IgD-negative memory B cell (primary cell): ENCODE data around the gene C9orf40. TPM values are rescaled to one million over a fixed set of nuclear protein-coding genes. Genes with fewer than 3 reads are reported as not detected.

Experiments
- H3K27ac Mint-ChIP-seq, 3 donors: one replicate each; pipeline ENCODE4 v1.8.0; 2020 to 2022; ENCODE audit warnings: mild to moderate bottlenecking in 3 of 3, mixed read lengths in 3 of 3, moderate library complexity in 1 of 3
- H3K27me3 Mint-ChIP-seq: one replicate; pipeline ENCODE4 v1.8.0; 2021; ENCODE audit warnings: mixed read lengths
- H3K36me3 Mint-ChIP-seq: one replicate; pipeline ENCODE4 v1.8.0; 2020; ENCODE audit warnings: mild to moderate bottlenecking, mixed read lengths
- H3K4me1 Mint-ChIP-seq, 3 donors: one replicate each; pipeline ENCODE4 v1.8.0; 2020 to 2022; ENCODE audit warnings: mixed read lengths in 3 of 3, mild to moderate bottlenecking in 1 of 3
- H3K4me3 Mint-ChIP-seq, 4 donors: one replicate each; pipeline ENCODE4 v1.8.0; 2020 to 2022; ENCODE audit warnings: mild to moderate bottlenecking in 4 of 4, mixed read lengths in 4 of 4, moderate library complexity in 3 of 4
- H3K9me3 Mint-ChIP-seq, 3 donors: one replicate each; pipeline ENCODE4 v1.8.0; 2020 to 2021; ENCODE audit warnings: mixed read lengths in 3 of 3, mild to moderate bottlenecking in 1 of 3
- polyA plus RNA-seq: library from polyadenylated mRNA; unstranded; fragments of 300-500 nt; fragmentation: Illumina TruSeq; gene quantifications from one replicate; pipeline ENCODE4 v1.2.3, GENCODE V29; 2021

Gene C9orf40
- 7.8 TPM for polyA plus RNA-seq

GRCh38 chr9:74952201-74953151 is at the start of gene C9orf40:
Gene C9orf40, minus strand, starts transcription at chr9:74952912. Its CDS starts 301 bp downstream, at chr9:74952611.
- Mint-ChIP-seq H3K27me3 (no peaks in the 10 kb centered on the region), H3K27ac (peak within 1 kb of the TSS; percentile 97 to 99 (median 98)), H3K4me3 (peak within 1 kb of the TSS; percentile 94 to 100 (median 98)), H3K36me3 (peaks cover 2% of the 10 kb centered on the region), H3K4me1 (peaks cover 8 to 20% (median 18%) of the 10 kb centered on the region in 3 donors), H3K9me3 (no peaks in the 10 kb centered on the region)

- Mint-ChIP-seq H3K4me1 (peaks cover 0 to 5% (median 0%) of the 10 kb centered on the region in 3 donors), H3K4me3 (no peak overlapping the region), H3K36me3 (peaks cover 4% of the 10 kb centered on the region), H3K27ac (no peak overlapping the region), H3K27me3 (no peaks in the 10 kb centered on the region), H3K9me3 (no peaks in the 10 kb centered on the region)
These were observed 49.2 kb upstream of the C9orf40 start for GRCh38 chr9:75001719-75002421.

- Mint-ChIP-seq H3K36me3 (peaks cover 4% of the 10 kb centered on the region), H3K9me3 (no peaks in the 10 kb centered on the region), H3K27me3 (no peaks in the 10 kb centered on the region), H3K27ac (no peak overlapping the region), H3K4me3 (no peak overlapping the region), H3K4me1 (peaks cover 0 to 5% (median 0%) of the 10 kb centered on the region in 3 donors)
These were observed 48.1 kb upstream of the C9orf40 start for GRCh38 chr9:75000835-75001234.

DNA sequence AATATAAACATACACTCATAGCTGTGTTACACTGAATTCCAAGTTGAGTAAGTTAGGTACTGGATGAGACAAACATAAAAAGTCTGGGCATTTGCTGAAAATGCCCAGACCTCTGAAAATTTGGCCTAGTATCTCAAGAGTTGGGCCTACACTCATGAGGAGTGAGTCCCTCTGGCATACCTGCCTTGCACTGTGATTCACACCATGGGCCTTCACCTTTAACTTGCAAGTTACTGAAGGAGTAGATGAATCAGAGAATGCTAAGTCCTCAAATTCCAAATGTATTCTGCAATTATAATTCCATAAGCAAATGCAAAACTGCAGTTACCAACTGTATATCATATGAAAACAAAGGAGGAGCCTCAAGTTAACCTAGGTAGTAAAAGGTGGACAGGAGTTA is 32.3 kb upstream of the C9orf40 start:
- peaks cover 9% of the 10 kb centered on the region for H3K36me3 Mint-ChIP-seq

DNA sequence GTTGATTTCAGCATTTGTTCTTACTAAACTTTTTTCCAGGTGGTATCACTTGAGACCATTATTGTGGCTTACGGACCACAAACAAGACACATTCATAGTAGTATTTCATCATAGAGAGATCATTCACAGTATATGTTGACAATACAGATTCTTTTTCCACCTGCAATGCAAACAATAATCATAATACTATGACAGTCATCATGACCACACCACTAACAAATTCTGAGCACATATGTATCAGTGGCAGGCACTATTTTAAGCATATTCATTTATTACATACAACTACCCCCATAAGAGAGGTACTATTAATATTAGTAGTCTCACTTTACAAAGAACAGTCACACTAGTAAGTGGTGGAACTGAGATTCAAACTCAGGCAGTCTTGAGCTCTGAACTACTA is 31.0 kb upstream of the C9orf40 start:
- Mint-ChIP-seq H3K4me1 (no peaks in the 10 kb centered on the region), H3K4me3 (no peak overlapping the region), H3K27ac (no peak overlapping the region), H3K36me3 (peaks cover 14% of the 10 kb centered on the region), H3K27me3 (no peaks in the 10 kb centered on the region), H3K9me3 (no peaks in the 10 kb centered on the region)

More for the DNA sequence above, 32.3 kb upstream of the C9orf40 start:
- Mint-ChIP-seq H3K4me3 (no peak overlapping the region), H3K4me1 (no peaks in the 10 kb centered on the region), H3K27me3 (no peaks in the 10 kb centered on the region), H3K9me3 (no peaks in the 10 kb centered on the region), H3K27ac (no peak overlapping the region)

DNA sequence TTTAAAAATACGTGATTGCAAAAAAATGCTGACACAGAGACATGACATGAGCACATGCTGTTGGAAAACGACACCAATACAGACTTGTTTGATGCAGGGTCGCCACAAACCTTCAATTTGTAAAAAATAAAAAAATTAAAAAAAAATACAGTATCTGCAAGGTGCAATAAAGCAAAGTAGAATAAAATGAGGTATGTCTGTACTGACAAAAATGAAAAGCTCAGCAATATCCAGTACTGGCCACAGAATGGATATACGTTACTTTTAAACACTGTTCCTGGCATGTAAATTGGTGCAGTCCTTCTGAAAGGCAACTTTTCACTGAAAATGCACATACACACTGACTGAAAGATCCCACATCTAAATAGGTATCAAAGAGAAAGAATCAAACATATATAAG is 27.1 kb upstream of the C9orf40 start:
- H3K4me3 Mint-ChIP-seq: no peak overlapping the region
- peaks cover 0 to 3% (median 0%) of the 10 kb centered on the region in 3 donors for H3K9me3 Mint-ChIP-seq
- H3K36me3 Mint-ChIP-seq: peaks cover 11% of the 10 kb centered on the region
- no peak overlapping the region for H3K27ac Mint-ChIP-seq
- H3K27me3 Mint-ChIP-seq: no peaks in the 10 kb centered on the region
- H3K4me1 Mint-ChIP-seq: peaks cover 0 to under 1% (median under 1%) of the 10 kb centered on the region in 3 donors

DNA sequence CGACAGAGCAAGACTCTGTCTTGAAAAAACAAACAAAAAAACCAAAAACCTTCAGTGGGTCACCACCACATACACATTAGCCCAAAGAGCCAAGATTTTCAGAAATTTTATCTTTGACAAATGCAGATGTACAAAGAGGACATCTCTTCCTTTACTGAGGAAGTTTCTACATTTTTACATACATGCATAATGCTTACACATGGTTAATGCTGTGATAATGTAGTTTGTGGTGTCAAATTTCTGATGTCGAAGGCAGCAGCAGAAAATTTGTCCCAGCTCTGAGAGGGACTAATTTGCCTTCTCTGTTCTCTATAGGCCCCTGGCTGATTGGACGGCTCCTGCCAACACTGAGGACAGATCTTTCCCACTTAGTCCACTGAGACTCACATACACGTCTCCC is 24.6 kb upstream of the C9orf40 start:
- H3K36me3 Mint-ChIP-seq: peaks cover 16% of the 10 kb centered on the region

GRCh38 chr9:74975538-74975937 is 22.8 kb upstream of the C9orf40 start:
- H3K9me3 Mint-ChIP-seq: peaks cover 0 to 3% (median 0%) of the 10 kb centered on the region in 3 donors
- H3K36me3 Mint-ChIP-seq: peaks cover 18% of the 10 kb centered on the region
- H3K27ac Mint-ChIP-seq: peak overlapping the region in 1 of 3 donors; percentile 40
- peaks cover 0 to 7% (median 7%) of the 10 kb centered on the region in 3 donors for H3K4me1 Mint-ChIP-seq
- H3K4me3 Mint-ChIP-seq: no peak overlapping the region
- H3K27me3 Mint-ChIP-seq: no peaks in the 10 kb centered on the region

More for the DNA sequence above, 24.6 kb upstream of the C9orf40 start:
- no peak overlapping the region for H3K27ac Mint-ChIP-seq
- no peak overlapping the region for H3K4me3 Mint-ChIP-seq
- H3K9me3 Mint-ChIP-seq: peaks cover 0 to 3% (median 0%) of the 10 kb centered on the region in 3 donors
- no peaks in the 10 kb centered on the region for H3K27me3 Mint-ChIP-seq
- peaks cover 0 to 7% (median 7%) of the 10 kb centered on the region in 3 donors for H3K4me1 Mint-ChIP-seq

DNA sequence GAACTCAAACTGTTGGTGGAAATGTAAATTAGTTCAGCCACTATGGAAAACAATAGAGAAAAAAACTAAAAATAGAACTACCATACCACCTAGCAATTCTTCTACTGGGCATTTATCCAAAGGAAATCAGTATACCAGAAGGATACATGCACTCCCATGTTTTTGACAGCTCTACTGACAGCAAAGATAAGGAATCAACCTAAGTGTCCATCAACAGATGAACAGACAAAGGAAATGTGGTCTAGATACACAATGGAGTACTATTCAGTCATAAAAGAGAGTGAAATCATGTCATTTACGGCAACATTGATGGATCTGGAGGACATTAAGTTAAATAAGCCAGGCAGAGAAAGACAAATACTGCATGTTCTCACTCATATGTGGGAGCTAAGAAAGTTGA is 21.8 kb upstream of the C9orf40 start:
- peaks cover 14% of the 10 kb centered on the region for H3K36me3 Mint-ChIP-seq
- no peaks in the 10 kb centered on the region for H3K27me3 Mint-ChIP-seq
- H3K4me3 Mint-ChIP-seq: no peak overlapping the region
- H3K27ac Mint-ChIP-seq: peak overlapping the region in 1 of 3 donors; percentile 3
- H3K4me1 Mint-ChIP-seq: peaks cover 0 to 7% (median 7%) of the 10 kb centered on the region in 3 donors
- peaks cover 0 to 3% (median 0%) of the 10 kb centered on the region in 3 donors for H3K9me3 Mint-ChIP-seq

DNA sequence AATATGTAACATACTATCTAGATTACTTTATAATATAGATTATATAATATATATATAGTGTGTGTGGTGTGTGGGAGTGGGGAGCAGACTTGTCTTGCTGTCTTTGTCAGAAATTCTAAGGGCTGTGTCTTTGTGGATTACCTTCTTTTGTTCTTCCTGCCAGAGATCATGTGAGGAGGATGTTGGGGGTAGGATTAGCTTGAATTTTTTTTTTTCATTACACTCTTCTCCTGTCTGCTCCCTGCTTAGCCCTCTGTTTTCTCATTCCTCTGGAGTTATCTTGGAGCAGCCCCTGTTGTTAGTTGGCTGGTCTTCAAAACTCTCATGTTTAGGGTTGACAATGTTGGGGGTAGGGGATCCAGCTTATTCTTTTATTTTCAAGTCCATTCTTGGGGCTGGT is 21.0 kb upstream of the C9orf40 start:
- Mint-ChIP-seq H3K27me3 (no peaks in the 10 kb centered on the region), H3K36me3 (peaks cover 9% of the 10 kb centered on the region), H3K9me3 (peaks cover 0 to 3% (median 0%) of the 10 kb centered on the region in 3 donors), H3K4me3 (no peak overlapping the region), H3K4me1 (peaks cover 0 to 7% (median 7%) of the 10 kb centered on the region in 3 donors), H3K27ac (no peak overlapping the region)

GRCh38 chr9:74963056-74963455 is 10.3 kb upstream of the C9orf40 start:
- Mint-ChIP-seq H3K4me1 (peaks cover 0 to 2% (median 0%) of the 10 kb centered on the region in 3 donors), H3K9me3 (peaks cover 2 to 7% (median 4%) of the 10 kb centered on the region in 3 donors), H3K27ac (peak overlapping the region in 1 of 3 donors; percentile 14), H3K27me3 (no peaks in the 10 kb centered on the region), H3K36me3 (peaks cover 8% of the 10 kb centered on the region), H3K4me3 (no peak overlapping the region)

GRCh38 chr9:74961496-74961895 is 8.8 kb upstream of the C9orf40 start:
- Mint-ChIP-seq H3K4me3 (no peak overlapping the region), H3K27ac (no peak overlapping the region), H3K36me3 (peaks cover 8% of the 10 kb centered on the region), H3K4me1 (peaks cover 0 to 2% (median 0%) of the 10 kb centered on the region in 3 donors), H3K9me3 (peaks cover 2 to 7% (median 4%) of the 10 kb centered on the region in 3 donors), H3K27me3 (no peaks in the 10 kb centered on the region)

GRCh38 chr9:74960561-74960960 is 7.8 kb upstream of the C9orf40 start:
- H3K27ac Mint-ChIP-seq: no peak overlapping the region
- H3K4me3 Mint-ChIP-seq: no peak overlapping the region

DNA sequence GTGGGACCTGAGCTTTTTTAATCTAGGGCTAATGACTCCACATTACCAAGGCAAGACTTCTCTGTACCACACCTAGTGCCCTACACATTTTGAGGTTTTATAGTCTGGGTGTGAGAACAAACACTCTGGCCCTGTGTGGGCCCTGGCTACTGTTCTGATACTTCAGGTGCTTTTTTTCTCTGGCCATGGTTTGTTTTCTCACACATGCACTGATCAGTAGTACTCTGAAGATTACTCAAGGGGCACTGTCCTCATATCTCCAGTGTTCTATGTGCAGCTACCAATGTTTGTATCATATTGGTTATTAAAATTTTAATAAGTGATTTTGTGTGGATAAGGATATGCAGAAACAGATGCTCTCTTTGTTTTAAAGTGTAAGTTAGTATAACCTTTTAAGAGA is 5.9 kb upstream of the C9orf40 start:
- H3K27ac Mint-ChIP-seq: peak overlapping the region in 1 of 3 donors; percentile 64
- H3K36me3 Mint-ChIP-seq: peaks cover 4% of the 10 kb centered on the region
- peak overlapping the region in 1 of 4 donors; percentile 47 for H3K4me3 Mint-ChIP-seq
- no peaks in the 10 kb centered on the region for H3K27me3 Mint-ChIP-seq
- peaks cover 0 to 1% (median under 1%) of the 10 kb centered on the region in 3 donors for H3K4me1 Mint-ChIP-seq
- peaks cover 2 to 7% (median 4%) of the 10 kb centered on the region in 3 donors for H3K9me3 Mint-ChIP-seq

More at GRCh38 chr9:74960561-74960960, 7.8 kb upstream of the C9orf40 start:
- Mint-ChIP-seq H3K27me3 (no peaks in the 10 kb centered on the region), H3K4me1 (no peaks in the 10 kb centered on the region), H3K9me3 (peaks cover 2 to 7% (median 4%) of the 10 kb centered on the region in 3 donors), H3K36me3 (peaks cover 4% of the 10 kb centered on the region)
